Activated CD4-positive, alpha-beta memory T cell treated with anti-CD3 and anti-CD28 coated beads for 36 hours (primary cell): ENCODE measurements around the gene DMC1. TPM values are rescaled to one million over a fixed set of nuclear protein-coding genes. Genes with fewer than 3 reads are reported as not detected.
A peak's percentile ranks its signal among the peaks of the same experiment; 100 is the strongest.
"Not testable (repeated sequence)": the region's sequence is repeated elsewhere in the genome, so short reads cannot be mapped to it uniquely, and the experiment has no call there.

Experiments
- CTCF ChIA-PET: fragments of 350-600 bp; sonication (Branson Sonifier 250); formaldehyde crosslinking; loops from one replicate; lab custom pipeline; 2021; ENCODE audit warnings: antibody characterized with exemption, inconsistent platforms; lab: Charles Lee
- POLR2A ChIA-PET: fragments of 350-600 bp; sonication (Branson Sonifier 250); formaldehyde crosslinking; loops from one replicate; lab custom pipeline; 2021; ENCODE audit warnings: antibody characterized with exemption; lab: Charles Lee
- DNase-seq: peaks from one replicate; pipeline ENCODE4 v3.0.0-alpha.2; 2020
- H3K27ac Mint-ChIP-seq: one replicate; pipeline ENCODE4 v1.8.0; 2021; ENCODE audit warnings: mixed read lengths
- H3K27me3 Mint-ChIP-seq: one replicate; pipeline ENCODE4 v1.8.0; 2021; ENCODE audit warnings: mixed read lengths
- H3K36me3 Mint-ChIP-seq: one replicate; pipeline ENCODE4 v1.8.0; 2021; ENCODE audit warnings: mixed read lengths
- H3K4me1 Mint-ChIP-seq: one replicate; pipeline ENCODE4 v1.8.0; 2021; ENCODE audit warnings: low read depth, mixed read lengths
- H3K4me3 Mint-ChIP-seq: one replicate; pipeline ENCODE4 v1.8.0; 2021; ENCODE audit warnings: mild to moderate bottlenecking, mixed read lengths
- H3K9me3 Mint-ChIP-seq: one replicate; pipeline ENCODE4 v1.8.0; 2021; ENCODE audit warnings: mixed read lengths
- intact Hi-C: fragments of 100-400 bp; cut with micrococcal nuclease; formaldehyde crosslinking; loops from one replicate; pipeline ENCODE4 v1.15.1; 2023
- total RNA-seq, 2 experiments: library from RNA; stranded (reverse); gene quantifications; one replicate each; pipeline ENCODE4 v1.2.3, GENCODE V29; 2021

The DMC1 gene
- total RNA-seq, 2 experiments from 2014 or later: 15.8 to 20.1 TPM

- CTCF ChIA-PET: interaction anchor here (1.3 kb wide), 1 partner anchor 550 kb away, joined by 3 read pairs; no protein-coding TSS in a partner anchor
- Mint-ChIP-seq H3K27me3 (no peaks in the 10 kb centered on the region), H3K4me1 (no peaks in the 10 kb centered on the region), H3K27ac (no peak overlapping the region), H3K9me3 (no peaks in the 10 kb centered on the region), H3K4me3 (no peak overlapping the region), H3K36me3 (no peaks in the 10 kb centered on the region)
- intact Hi-C loops: no loop called here
- POLR2A ChIA-PET: no interaction called here
- DNase-seq: no peak
These were observed 32.2 kb upstream of the DMC1 start for GRCh38 chr22:38602166-38602565.

- POLR2A ChIA-PET: no interaction called here
- Mint-ChIP-seq H3K36me3 (no peaks in the 10 kb centered on the region), H3K27ac (no peak overlapping the region), H3K4me1 (no peaks in the 10 kb centered on the region), H3K9me3 (no peaks in the 10 kb centered on the region), H3K4me3 (no peak overlapping the region), H3K27me3 (peaks cover 2% of the 10 kb centered on the region)
- intact Hi-C loops: no loop called here
- CTCF ChIA-PET: no interaction called here
- DNase-seq: peak; percentile 10
These were observed 31.3 kb upstream of the DMC1 start for GRCh38 chr22:38601221-38601764.

GRCh38 chr22:38599466-38599865 is 29.5 kb upstream of the DMC1 start:
- Mint-ChIP-seq H3K36me3 (no peaks in the 10 kb centered on the region), H3K4me3 (no peak overlapping the region), H3K9me3 (no peaks in the 10 kb centered on the region), H3K27ac (no peak overlapping the region), H3K27me3 (peaks cover 4% of the 10 kb centered on the region), H3K4me1 (no peaks in the 10 kb centered on the region)
- no peak for DNase-seq
- ChIA-PET CTCF (no interaction called here), POLR2A (no interaction called here)
- intact Hi-C loops: no loop called here

DNA sequence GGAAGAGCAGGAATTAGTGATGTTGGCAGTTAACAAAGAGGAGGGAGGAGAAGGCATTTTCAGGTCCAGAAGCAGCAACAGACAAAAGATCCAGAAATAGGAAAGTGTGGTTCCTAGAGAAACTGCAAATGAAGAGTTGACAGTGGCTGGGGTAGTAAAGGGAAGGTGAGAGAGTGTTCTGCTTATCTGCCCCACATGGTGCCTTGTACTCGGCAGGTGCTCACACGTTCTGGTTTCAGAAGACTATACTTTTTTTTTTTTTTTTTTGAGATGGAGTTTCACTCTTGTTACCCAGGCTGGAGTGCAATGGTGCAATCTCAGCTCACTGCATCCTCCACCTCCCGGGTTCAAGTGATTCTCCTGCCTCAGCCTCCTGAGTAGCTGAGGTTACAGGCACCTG is 12.9 kb upstream of the DMC1 start:
- H3K4me1 Mint-ChIP-seq, H3K27me3 Mint-ChIP-seq, H3K4me3 Mint-ChIP-seq, H3K36me3 Mint-ChIP-seq, H3K27ac Mint-ChIP-seq, CTCF ChIA-PET, H3K9me3 Mint-ChIP-seq, intact Hi-C loops, DNase-seq, POLR2A ChIA-PET: not testable (repeated sequence)

DNA sequence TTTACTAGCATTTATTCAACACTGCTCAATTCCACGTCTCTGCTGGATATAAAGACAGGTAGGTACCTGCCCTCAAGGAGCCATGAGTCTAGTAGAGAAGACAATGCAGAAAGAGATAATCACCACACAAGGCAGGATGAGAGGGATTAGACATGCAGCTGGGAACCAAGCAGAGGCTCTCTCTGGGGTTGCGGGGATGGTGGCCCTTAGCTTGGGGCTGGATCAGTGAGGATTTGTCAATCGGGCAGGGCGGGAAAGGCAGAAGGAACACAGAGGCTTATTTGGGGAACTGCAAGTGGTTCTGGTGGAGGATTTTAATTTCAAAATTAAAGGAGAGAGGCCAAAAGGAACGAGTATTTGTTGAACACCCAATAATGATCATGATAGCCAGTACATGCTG is 8.5 kb upstream of the DMC1 start:
- H3K36me3 Mint-ChIP-seq: no peaks in the 10 kb centered on the region
- intact Hi-C loops: no loop called here
- no peak overlapping the region for H3K27ac Mint-ChIP-seq

DNA sequence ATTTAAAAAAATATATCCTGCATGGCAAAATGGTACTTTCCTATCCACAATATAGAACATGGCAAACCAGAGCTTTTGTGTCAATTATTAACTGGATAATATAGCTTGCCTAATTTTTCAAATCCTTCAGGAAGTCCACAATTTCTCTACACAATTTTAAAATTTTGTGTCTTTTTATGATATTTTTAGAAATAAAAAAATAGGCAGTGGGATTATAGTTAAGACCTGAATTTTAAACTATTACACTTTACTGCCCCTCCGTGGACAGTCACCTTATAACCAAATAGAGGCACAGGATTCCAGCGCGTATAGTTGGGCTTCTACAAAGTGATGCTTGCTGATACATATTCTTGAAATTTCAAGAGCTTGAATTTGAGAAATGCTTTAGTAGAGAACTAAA is 2.1 kb upstream of the DMC1 start:
- ChIA-PET CTCF (interaction anchor here (0.5 to 3.8 kb wide), 11 partner anchors 61 to 519 kb away, joined by 3 to 35 read pairs (median 3); partner anchors contain the start of gene PICK1), POLR2A (interaction anchor here (0.6 kb wide), 1 partner anchor 74 kb away, joined by 3 read pairs; no protein-coding TSS in a partner anchor)
- intact Hi-C loops: loop anchor here (5.0 kb wide), 4 partner anchors 110 to 520 kb away; no protein-coding TSS in a partner anchor
- H3K27ac Mint-ChIP-seq: no peak overlapping the region
- no peak overlapping the region for H3K4me3 Mint-ChIP-seq
- peak; percentile 25 for DNase-seq
- H3K27me3 Mint-ChIP-seq: no peaks in the 10 kb centered on the region
- no peaks in the 10 kb centered on the region for H3K9me3 Mint-ChIP-seq
- H3K4me1 Mint-ChIP-seq: peaks cover 12% of the 10 kb centered on the region
- H3K36me3 Mint-ChIP-seq: peaks cover 3% of the 10 kb centered on the region

More for the DNA sequence above, 8.5 kb upstream of the DMC1 start:
- H3K27me3 Mint-ChIP-seq: no peaks in the 10 kb centered on the region
- DNase-seq: no peak
- no peaks in the 10 kb centered on the region for H3K9me3 Mint-ChIP-seq
- no peaks in the 10 kb centered on the region for H3K4me1 Mint-ChIP-seq
- H3K4me3 Mint-ChIP-seq: no peak overlapping the region
- POLR2A ChIA-PET: no interaction called here
- CTCF ChIA-PET: no interaction called here

- POLR2A ChIA-PET: interaction anchor here (0.6 to 0.7 kb wide), 2 partner anchors 17 to 305 kb away, joined by 3 read pairs; no protein-coding TSS in a partner anchor
- peak overlapping the region; percentile 84 for H3K4me3 Mint-ChIP-seq
These were observed 889 bp upstream of the DMC1 start for GRCh38 chr22:38570779-38571364.

DNA sequence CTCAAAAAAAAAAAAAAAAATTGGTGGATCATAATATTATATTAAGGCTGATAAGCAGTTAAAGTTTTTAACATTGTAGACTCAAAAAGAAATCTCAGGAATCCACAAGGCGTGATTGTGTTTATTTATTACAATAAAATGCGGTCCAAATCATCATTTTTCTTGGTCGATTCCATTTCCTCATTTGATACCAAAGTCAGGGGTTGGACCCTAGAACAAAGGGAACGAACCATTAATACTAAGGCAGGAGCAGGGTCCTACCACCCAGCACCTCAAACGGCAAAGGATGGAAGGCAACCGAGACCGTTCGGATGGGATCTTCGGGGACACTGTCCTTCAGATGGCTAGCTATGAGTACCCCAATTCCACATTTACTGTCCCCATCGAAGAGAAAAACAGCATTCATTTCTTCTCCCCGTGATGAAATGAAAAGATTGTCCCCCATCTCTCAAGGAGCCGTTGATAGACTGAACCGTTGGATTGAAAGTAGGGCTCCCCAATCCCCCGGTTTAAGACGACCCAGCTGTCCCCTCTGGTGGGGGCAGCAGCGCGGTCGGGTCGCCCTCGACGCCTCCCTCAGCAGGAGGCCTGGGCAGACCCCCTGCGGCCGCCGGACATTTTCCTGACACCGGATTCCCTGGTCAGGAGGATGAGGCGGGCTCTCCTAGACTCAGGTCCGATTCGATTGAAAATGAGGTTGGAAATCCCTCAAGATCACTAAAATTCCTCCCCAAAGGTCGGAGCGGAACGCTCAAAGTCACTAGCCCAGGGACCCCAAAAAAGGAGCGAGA is 607 bp downstream of the DMC1 start:
- intact Hi-C loops: no loop called here
- DNase-seq: no peak
- CTCF ChIA-PET: interaction anchor here (1.1 to 3.8 kb wide), 3 partner anchors 86 to 516 kb away, joined by 3 to 35 read pairs (median 4); no protein-coding TSS in a partner anchor

More at GRCh38 chr22:38570779-38571364, 889 bp upstream of the DMC1 start:
- Mint-ChIP-seq H3K27ac (peak overlapping the region; percentile 89), H3K9me3 (no peaks in the 10 kb centered on the region), H3K4me1 (peaks cover 12% of the 10 kb centered on the region), H3K36me3 (peaks cover 3% of the 10 kb centered on the region), H3K27me3 (no peaks in the 10 kb centered on the region)
- intact Hi-C loops: loop anchor here (1.0 to 5.0 kb wide), 6 partner anchors 65 to 519 kb away; partner anchors contain the start of genes DDX17 and GTPBP1
- DNase-seq: peak; percentile 56
- CTCF ChIA-PET: interaction anchor here (0.6 to 3.8 kb wide), 11 partner anchors 40 to 518 kb away, joined by 3 to 35 read pairs (median 4); partner anchors contain the start of gene TOMM22

GRCh38 chr22:38567531-38568285 is 2.3 kb downstream of the DMC1 start:
- Mint-ChIP-seq H3K36me3 (peaks cover 3% of the 10 kb centered on the region), H3K9me3 (no peaks in the 10 kb centered on the region), H3K27ac (no peak overlapping the region), H3K4me3 (peak overlapping the region; percentile 10), H3K4me1 (peaks cover 12% of the 10 kb centered on the region), H3K27me3 (no peaks in the 10 kb centered on the region)
- POLR2A ChIA-PET: no interaction called here
- DNase-seq: no peak
- CTCF ChIA-PET: interaction anchor here (1.1 to 1.2 kb wide), 2 partner anchors 155 to 516 kb away, joined by 3 to 4 read pairs; no protein-coding TSS in a partner anchor
- intact Hi-C loops: no loop called here

More for the DNA sequence above, 607 bp downstream of the DMC1 start:
- Mint-ChIP-seq H3K36me3 (peaks cover 3% of the 10 kb centered on the region), H3K4me3 (peak overlapping the region; percentile 84), H3K4me1 (peaks cover 12% of the 10 kb centered on the region), H3K27me3 (no peaks in the 10 kb centered on the region), H3K9me3 (no peaks in the 10 kb centered on the region), H3K27ac (peak overlapping the region; percentile 90)
- POLR2A ChIA-PET: interaction anchor here (1.2 kb wide), 1 partner anchor 113 kb away, joined by 3 read pairs; the partner anchor contains the start of gene TOMM22

GRCh38 chr22:38566726-38567504 is 3.1 kb downstream of the DMC1 start:
- Mint-ChIP-seq H3K27me3 (no peaks in the 10 kb centered on the region), H3K4me1 (peaks cover 12% of the 10 kb centered on the region), H3K36me3 (peaks cover 3% of the 10 kb centered on the region), H3K4me3 (no peak overlapping the region), H3K27ac (no peak overlapping the region), H3K9me3 (no peaks in the 10 kb centered on the region)
- ChIA-PET POLR2A (no interaction called here), CTCF (interaction anchor here (1.1 to 1.2 kb wide), 2 partner anchors 154 to 515 kb away, joined by 3 to 4 read pairs; no protein-coding TSS in a partner anchor)
- intact Hi-C loops: no loop called here
- no peak for DNase-seq

DNA sequence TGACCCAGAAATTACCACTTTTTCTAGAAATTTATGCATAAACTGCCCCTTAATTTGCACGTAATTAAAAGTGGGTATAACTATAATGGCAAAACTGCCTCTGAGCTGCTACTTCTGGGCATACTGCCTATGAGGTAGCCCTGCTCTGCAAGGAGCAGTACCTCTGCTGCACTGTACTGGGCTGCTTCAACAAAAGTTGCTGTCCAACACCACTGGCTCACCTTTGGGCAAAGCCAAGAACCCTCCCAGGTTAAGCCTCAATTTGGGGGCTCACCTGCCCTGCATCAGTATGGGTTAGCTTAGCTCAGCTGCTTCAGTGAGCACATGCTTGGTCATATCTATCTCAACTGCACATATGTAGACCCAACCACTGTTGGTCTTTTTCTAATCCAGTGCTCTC is 4.5 kb downstream of the DMC1 start:
- H3K4me3 Mint-ChIP-seq: no peak overlapping the region
- H3K36me3 Mint-ChIP-seq: peaks cover 7% of the 10 kb centered on the region
- CTCF ChIA-PET: interaction anchor here (0.7 kb wide), 1 partner anchor 193 kb away, joined by 3 read pairs; no protein-coding TSS in a partner anchor
- no peaks in the 10 kb centered on the region for H3K9me3 Mint-ChIP-seq
- no peak for DNase-seq
- POLR2A ChIA-PET: no interaction called here
- intact Hi-C loops: no loop called here
- no peak overlapping the region for H3K27ac Mint-ChIP-seq
- H3K27me3 Mint-ChIP-seq: no peaks in the 10 kb centered on the region
- no peaks in the 10 kb centered on the region for H3K4me1 Mint-ChIP-seq
